ENCODE data around the gene RAB27A. TPM values are rescaled to one million over a fixed set of nuclear protein-coding genes. Genes with fewer than 3 reads are reported as not detected.

The RAB27A gene
- total RNA-seq, 1 experiment from 2014 or later: 4.3 TPM

DNA sequence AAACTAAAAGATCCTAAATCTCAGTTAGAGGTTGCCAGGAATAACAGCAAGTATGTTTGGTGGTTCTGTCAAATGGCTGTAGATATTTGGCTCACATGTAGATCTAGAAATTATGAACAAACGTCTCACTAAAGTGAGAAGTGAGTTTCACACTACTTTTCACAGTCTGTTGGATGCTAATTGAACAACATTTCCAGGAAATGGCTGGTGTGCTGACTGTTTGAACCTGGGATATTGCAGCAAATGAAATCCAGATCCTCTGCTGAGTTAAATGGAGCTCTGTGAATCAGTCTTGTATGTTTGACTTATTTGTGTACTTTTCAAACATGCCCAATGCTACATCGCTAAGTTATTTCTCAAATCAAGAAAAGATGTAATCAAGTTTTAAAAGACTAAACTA, 71.6 kb downstream of the RAB27A start:
- DNase-seq: no peak
- no peak overlapping the region for H3K4me3 ChIP-seq
- no peaks in the 10 kb centered on the region for H3K36me3 ChIP-seq
- H3K9me3 ChIP-seq: no peaks in the 10 kb centered on the region
- H3K27me3 ChIP-seq: no peaks in the 10 kb centered on the region

DNA sequence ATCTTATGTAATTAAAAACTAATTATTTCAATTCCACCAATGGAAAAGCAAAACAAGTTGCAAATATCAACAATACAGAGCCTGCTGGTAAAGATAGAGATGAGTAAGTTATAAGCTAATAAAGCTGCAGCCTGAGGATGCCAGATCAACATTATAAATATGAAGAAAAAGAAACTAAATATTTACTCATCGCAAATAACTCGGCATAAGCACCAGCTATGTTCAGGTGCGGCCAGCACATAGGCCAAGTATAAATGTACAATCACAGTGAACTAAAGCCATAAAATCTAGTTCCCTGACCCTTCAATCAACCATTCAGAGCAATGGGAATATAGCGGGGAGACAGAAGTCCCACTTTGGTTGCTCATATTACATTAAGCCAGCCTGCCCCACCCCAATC, 85.1 kb downstream of the RAB27A start:
- Histone ChIP-seq H3K27me3 (no peaks in the 10 kb centered on the region), H3K9me3 (no peaks in the 10 kb centered on the region), H3K36me3 (no peaks in the 10 kb centered on the region), H3K4me3 (no peak overlapping the region)
- DNase-seq: no peak

DNA sequence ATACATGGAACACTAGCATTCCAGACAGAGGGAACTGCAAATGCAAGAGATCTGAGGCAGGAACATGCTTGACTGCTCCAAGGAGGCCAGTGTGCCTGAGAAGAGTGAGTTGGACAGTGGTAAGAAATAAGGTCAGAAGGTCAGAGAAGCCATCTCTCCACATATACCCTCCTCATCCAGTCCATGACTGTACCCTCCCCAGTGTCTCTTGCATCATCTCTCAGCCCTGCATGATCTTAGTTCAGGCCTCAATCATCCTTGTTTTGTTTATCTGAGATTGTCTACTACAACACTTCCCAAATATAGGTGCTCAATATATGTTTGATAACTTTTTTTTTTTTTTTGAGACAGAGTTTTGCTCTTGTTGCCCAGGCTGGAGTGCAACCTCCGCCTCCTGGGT, 87.4 kb downstream of the RAB27A start:
- no peak overlapping the region for H3K4me3 ChIP-seq
- no peaks in the 10 kb centered on the region for H3K36me3 ChIP-seq
- no peaks in the 10 kb centered on the region for H3K27me3 ChIP-seq
- no peak for DNase-seq
- no peaks in the 10 kb centered on the region for H3K9me3 ChIP-seq

- Histone ChIP-seq H3K4me3 (no peak overlapping the region), H3K27me3 (no peaks in the 10 kb centered on the region), H3K36me3 (peaks cover 26% of the 10 kb centered on the region), H3K9me3 (no peaks in the 10 kb centered on the region)
- DNase-seq: no peak
Measured at GRCh38 chr15:55198706-55199105, 90.9 kb downstream of the RAB27A start.

DNA sequence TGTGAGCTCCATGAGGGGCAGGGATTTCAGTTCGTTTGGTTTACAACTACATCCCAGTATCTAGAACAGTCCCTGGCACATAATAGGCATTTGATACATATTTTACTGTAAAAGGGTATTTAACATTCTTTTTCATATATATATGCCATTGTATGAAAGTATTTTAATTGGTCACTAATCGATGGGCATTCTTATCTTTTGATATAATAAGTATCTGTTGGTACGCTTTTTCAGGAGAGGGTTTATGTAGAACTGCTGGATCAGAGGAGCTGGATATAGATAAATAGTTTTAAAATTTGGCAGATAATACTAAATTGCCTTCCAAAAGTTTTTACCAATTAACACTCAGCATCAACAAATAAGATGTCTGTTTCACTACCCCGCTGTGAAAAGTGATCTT, 91.9 kb downstream of the RAB27A start:
- H3K36me3 ChIP-seq: peaks cover 35% of the 10 kb centered on the region
- DNase-seq: no peak
- peak overlapping the region; percentile 100 for H3K4me3 ChIP-seq
- H3K27me3 ChIP-seq: no peaks in the 10 kb centered on the region
- H3K9me3 ChIP-seq: no peaks in the 10 kb centered on the region

DNA sequence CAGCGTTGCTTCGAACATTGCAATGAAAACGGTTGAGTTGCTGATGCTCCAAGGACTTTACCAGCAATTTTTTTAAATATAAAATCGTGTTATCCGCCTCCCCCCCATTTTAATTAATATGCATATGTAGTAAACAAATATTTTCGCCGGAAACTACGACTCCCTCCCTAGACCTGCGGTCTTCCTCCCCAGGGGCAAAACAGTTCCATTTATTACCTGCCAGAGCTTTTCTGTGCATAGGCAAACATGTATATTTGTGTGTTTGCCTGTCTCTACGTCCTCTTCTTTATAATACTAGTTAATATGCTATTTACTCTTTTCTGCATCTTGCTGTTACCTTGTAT, 92.3 kb downstream of the RAB27A start:
- no peaks in the 10 kb centered on the region for H3K9me3 ChIP-seq
- no peak for DNase-seq
- no peaks in the 10 kb centered on the region for H3K27me3 ChIP-seq
- H3K4me3 ChIP-seq: peak overlapping the region; percentile 100
- H3K36me3 ChIP-seq: peaks cover 39% of the 10 kb centered on the region

- Histone ChIP-seq H3K4me3 (peak within 1 kb of the TSS; percentile 100), H3K9me3 (no peaks in the 10 kb centered on the region), H3K36me3 (peaks cover 45% of the 10 kb centered on the region), H3K27me3 (no peaks in the 10 kb centered on the region)
- peak; percentile 98 for DNase-seq
Measured at GRCh38 chr15:55196458-55197361, 92.9 kb downstream of the RAB27A start, which contains the start of gene RSL24D1. Gene RSL24D1, minus strand, starts transcription at chr15:55196941. Its CDS starts 51 bp downstream, at chr15:55196890.

GRCh38 chr15:55195996-55196395, 93.6 kb downstream of the RAB27A start:
- Histone ChIP-seq H3K9me3 (no peaks in the 10 kb centered on the region), H3K27me3 (no peaks in the 10 kb centered on the region), H3K4me3 (peak overlapping the region; percentile 100), H3K36me3 (peaks cover 53% of the 10 kb centered on the region)
- no peak for DNase-seq

- peak overlapping the region; percentile 6; the same call in 1 of the 2 replicates for H3K4me3 ChIP-seq
- H3K9me3 ChIP-seq: no peaks in the 10 kb centered on the region
- H3K27me3 ChIP-seq: no peaks in the 10 kb centered on the region
- peaks cover 66% of the 10 kb centered on the region for H3K36me3 ChIP-seq
- DNase-seq: no peak
Measured at GRCh38 chr15:55194256-55194655, 95.4 kb downstream of the RAB27A start.

DNA sequence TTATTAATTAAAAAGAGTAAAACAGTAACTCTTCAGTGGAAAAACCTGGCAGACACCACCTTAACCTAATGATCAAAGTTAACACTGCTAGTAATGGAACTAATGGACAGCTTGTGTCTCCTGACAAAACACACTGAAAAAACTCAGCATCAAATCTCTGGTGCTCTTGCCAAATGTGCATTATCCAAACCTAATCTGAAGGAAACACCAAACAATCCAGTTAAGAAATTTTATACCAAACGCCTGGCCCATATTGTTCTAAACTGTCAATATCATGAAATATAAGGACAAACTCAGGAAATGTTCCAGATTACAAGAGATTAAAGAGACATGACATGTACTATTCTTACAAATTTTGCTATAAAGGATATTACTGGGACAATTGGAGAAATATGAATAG, 103.3 kb downstream of the RAB27A start:
- no peaks in the 10 kb centered on the region for H3K27me3 ChIP-seq
- DNase-seq: no peak
- no peak overlapping the region for H3K4me3 ChIP-seq
- H3K36me3 ChIP-seq: peaks cover 89% of the 10 kb centered on the region
- H3K9me3 ChIP-seq: no peaks in the 10 kb centered on the region

- no peak for DNase-seq
- Histone ChIP-seq H3K36me3 (peaks cover 86% of the 10 kb centered on the region), H3K4me3 (no peak overlapping the region), H3K27me3 (no peaks in the 10 kb centered on the region), H3K9me3 (no peaks in the 10 kb centered on the region)
Measured at GRCh38 chr15:55183679-55184078, 105.9 kb downstream of the RAB27A start.

- no peak for DNase-seq
- Histone ChIP-seq H3K36me3 (peaks cover 53% of the 10 kb centered on the region), H3K4me3 (no peak overlapping the region), H3K27me3 (no peaks in the 10 kb centered on the region), H3K9me3 (no peaks in the 10 kb centered on the region)
Measured at GRCh38 chr15:55179141-55179540, 110.5 kb downstream of the RAB27A start.

DNA sequence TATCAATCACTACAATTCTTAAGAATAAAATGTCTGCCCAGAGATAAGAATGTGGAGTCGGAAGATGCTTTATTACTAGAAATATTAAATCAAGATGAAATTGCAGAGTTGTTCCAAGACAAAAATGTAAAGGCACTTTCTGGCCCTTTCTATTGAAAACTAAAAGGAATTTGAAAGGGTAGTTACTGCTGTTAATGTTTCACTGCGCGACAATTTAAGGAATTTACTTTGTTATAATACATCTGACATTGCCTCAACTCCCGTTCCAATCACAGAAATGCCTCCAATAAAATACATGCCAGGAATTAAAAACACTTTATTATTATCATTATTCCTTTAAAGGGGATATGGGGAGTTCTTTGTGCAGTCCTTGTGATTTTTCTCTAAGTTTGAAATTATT, 119.3 kb downstream of the RAB27A start:
- Histone ChIP-seq H3K36me3 (no peaks in the 10 kb centered on the region; the same call in 1 of the 2 replicates), H3K4me3 (no peak overlapping the region), H3K27me3 (no peaks in the 10 kb centered on the region), H3K9me3 (no peaks in the 10 kb centered on the region)
- DNase-seq: no peak

DNA sequence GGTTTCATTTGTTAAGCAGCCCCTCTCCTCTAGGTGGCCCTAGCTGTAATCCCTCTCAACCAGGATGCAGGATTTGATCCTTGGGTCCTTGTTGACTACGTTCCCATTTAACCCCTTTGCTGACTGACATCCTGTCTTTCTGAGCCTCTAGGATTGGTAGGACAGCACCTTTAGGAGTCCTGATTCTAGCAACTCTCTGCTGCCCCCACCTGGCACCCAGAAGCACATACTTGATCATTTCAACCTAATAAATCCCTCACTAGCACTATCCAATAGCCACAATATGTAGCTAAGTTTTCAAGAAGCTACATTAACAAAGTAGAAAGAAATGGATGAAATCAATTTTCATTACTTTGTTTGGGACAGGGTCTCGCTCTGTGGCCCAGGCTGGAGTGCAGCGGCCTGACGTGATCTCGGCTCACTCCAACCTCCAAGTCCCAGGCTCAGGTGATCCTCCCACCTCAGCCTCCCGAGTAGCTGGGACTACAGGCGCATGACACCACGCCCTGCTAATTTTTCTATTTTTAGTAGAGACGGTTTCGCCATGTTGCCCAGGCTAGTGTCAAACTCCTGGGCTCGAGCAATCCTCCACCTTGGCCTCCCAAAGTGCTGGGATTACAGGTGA, 121.2 kb downstream of the RAB27A start:
- H3K27me3 ChIP-seq: no peaks in the 10 kb centered on the region

DNA sequence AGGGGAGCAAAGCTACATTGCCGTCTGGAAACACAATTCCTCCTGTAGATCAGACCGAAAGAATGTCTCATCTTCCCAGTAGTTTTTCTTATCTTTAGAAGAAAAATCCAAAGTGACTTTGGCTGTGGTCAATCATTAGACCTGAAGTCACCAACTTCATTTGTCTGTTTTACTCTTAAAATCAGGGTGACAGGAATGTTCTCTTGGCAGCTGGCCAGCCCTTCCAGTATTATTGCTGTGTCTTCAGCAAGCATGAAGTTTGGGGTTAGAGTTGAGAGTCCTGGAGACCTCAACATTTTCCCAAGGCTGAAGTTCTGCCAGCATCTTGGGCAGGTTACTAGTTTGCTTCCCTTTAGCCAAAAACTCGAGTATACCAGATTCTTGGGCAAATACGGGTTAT, 125.3 kb downstream of the RAB27A start:
- Histone ChIP-seq H3K4me3 (no peak overlapping the region), H3K9me3 (no peaks in the 10 kb centered on the region), H3K27me3 (no peaks in the 10 kb centered on the region), H3K36me3 (no peaks in the 10 kb centered on the region)
- no peak for DNase-seq

More for the DNA sequence above, 121.2 kb downstream of the RAB27A start:
- peak; percentile 56 for DNase-seq
- no peak overlapping the region for H3K4me3 ChIP-seq
- no peaks in the 10 kb centered on the region for H3K36me3 ChIP-seq
- no peaks in the 10 kb centered on the region for H3K9me3 ChIP-seq
